HepG2 (cell line): ENCODE data around the gene OR8U1. TPM values are rescaled to one million over a fixed set of nuclear protein-coding genes. Genes with fewer than 3 reads are reported as not detected.

Source experiments
- ATAC-seq: fragments of 200-7000 bp; cut with Tn5 transposase; 3 replicates; pipeline ENCODE4 v1.9.1; 2020; ENCODE audit warnings: mild to moderate bottlenecking, moderate library complexity
- BruUV-seq: library from RNA; stranded (reverse); fragments of 400-500 nt; replicated peaks from 2 replicates; lab custom pipeline; 2021; lab: Mats Ljungman, UMichigan
- CTCF ChIA-PET: fragments of 300-600 bp; formaldehyde crosslinking; extraction: SDS; loops from one replicate; lab custom pipeline; 2021; ENCODE audit warnings: low total read pairs, inconsistent platforms, low intra/inter-chr PET ratio; lab: Yijun Ruan, JAX
- POLR2A ChIA-PET: fragments of 350-600 bp; sonication (Branson Sonifier 250); formaldehyde crosslinking; loops from one replicate; lab custom pipeline; 2020; ENCODE audit warnings: antibody characterized with exemption, inconsistent platforms; lab: Yijun Ruan, JAX
- DNase-seq: peaks from one replicate; pipeline ENCODE4 v3.0.0-alpha.2; 2015; ENCODE audit warnings: low spot score
- FAIRE-seq: peaks from 3 replicates; lab custom pipeline; 2011; peaks lifted over from hg19 to GRCh38; lab: Jason Lieb, UNC
- H2AFZ ChIP-seq: one replicate; pipeline ENCODE4 v1.6.1; 2011; ENCODE audit warnings: low read length, inconsistent platforms
- H3K27ac ChIP-seq: fragments of 300-600 bp; 3 replicates; pipeline ENCODE4 v1.8.0; 2011; ENCODE audit warnings: mixed run types, mild to moderate bottlenecking, mixed read lengths, low read length, inconsistent platforms; ENCODE audit not compliant: insufficient read depth; ENCODE audit errors: extremely low read length
- H3K27me3 ChIP-seq, 2 experiments: fragments of 200-600 bp in 1 of 2; 2 replicates in 1 of 2; 3 replicates in 1 of 2; pipeline versions ENCODE4 v1.6.0 to v1.8.0; 2011; ENCODE audit warnings: low read length in 2 of 2, mild to moderate bottlenecking in 2 of 2, moderate library complexity in 2 of 2, inconsistent platforms in 1 of 2; ENCODE audit not compliant: insufficient read depth in 2 of 2, control insufficient read depth in 1 of 2
- H3K36me3 ChIP-seq, 2 experiments: fragments of 200-600 bp in 1 of 2; replicated peaks in 1 of 2; 2 replicates in 1 of 2; 3 replicates in 1 of 2; pipeline versions ENCODE4 v1.5.1 to v1.8.0; 2011; ENCODE audit warnings: low read length in 2 of 2, inconsistent platforms in 1 of 2; ENCODE audit not compliant: insufficient read depth in 2 of 2, control insufficient read depth in 1 of 2
- H3K4me1 ChIP-seq: 2 replicates; pipeline ENCODE4 v1.5.1; 2012; ENCODE audit warnings: low read length, inconsistent platforms; ENCODE audit not compliant: insufficient read depth
- H3K4me2 ChIP-seq: 2 replicates; pipeline ENCODE4 v1.6.0; 2011; ENCODE audit warnings: low read depth, low read length, inconsistent platforms
- H3K4me3 ChIP-seq, 3 experiments: fragments of 200-600 bp in 1 of 3; sonication (generic), shearing (Covaris generic) in 1 of 3; replicated peaks in 1 of 3; 2 replicates each; pipeline ENCODE4 v1.5.1; 2011 to 2016; ENCODE audit warnings: low read length in 3 of 3, inconsistent platforms in 2 of 3, low read depth in 2 of 3, mild to moderate bottlenecking in 2 of 3, control low read depth in 1 of 3, mixed read lengths in 1 of 3; ENCODE audit not compliant: insufficient read depth in 1 of 3
- H3K79me2 ChIP-seq: one replicate; pipeline ENCODE4 v1.6.1; 2011; ENCODE audit warnings: low read length, inconsistent platforms; ENCODE audit not compliant: insufficient read depth
- H3K9ac ChIP-seq: 2 replicates; pipeline ENCODE4 v1.6.0; 2011; ENCODE audit warnings: mild to moderate bottlenecking, low read depth, low read length, inconsistent platforms; ENCODE audit not compliant: insufficient read depth
- H3K9me3 ChIP-seq: 2 replicates; pipeline ENCODE4 v1.5.1; 2012; ENCODE audit warnings: mild to moderate bottlenecking, low read length
- H4K20me1 ChIP-seq: 2 replicates; pipeline ENCODE4 v1.6.0; 2011; ENCODE audit warnings: inconsistent platforms, mild to moderate bottlenecking, low read length, moderate library complexity; ENCODE audit not compliant: insufficient read depth
- AHR ChIP-seq: IDR thresholded peaks from 2 replicates; pipeline ENCODE4 v1.6.1; 2018; ENCODE audit warnings: missing genetic modification reagents, missing compliant biosample characterization
- CEBPB ChIP-seq: IDR thresholded peaks from 2 replicates; pipeline ENCODE4 v1.6.1; 2011; ENCODE audit warnings: low read depth, low read length, improper control_type of control experiment, borderline replicate concordance
- HCFC1 ChIP-seq: fragments of 150-350 bp; IDR thresholded peaks from 2 replicates; pipeline ENCODE4 v1.6.1; 2014; ENCODE audit warnings: low read depth, low read length
- MEIS2 ChIP-seq: sonication (generic); formaldehyde crosslinking; IDR thresholded peaks from 2 replicates; pipeline ENCODE4 v1.9.0; 2021; ENCODE audit warnings: mild to moderate bottlenecking, missing genetic modification reagents
- MXD4 ChIP-seq: IDR thresholded peaks from 2 replicates; pipeline ENCODE4 v1.6.1; 2016; ENCODE audit warnings: mild to moderate bottlenecking, missing biosample characterization, missing genetic modification reagents
- NR0B2 ChIP-seq: sonication (generic); formaldehyde crosslinking; IDR thresholded peaks from 2 replicates; pipeline ENCODE4 v1.4.0; 2020; ENCODE audit warnings: mild to moderate bottlenecking, missing genetic modification reagents
- TSC22D2 ChIP-seq: sonication (generic); formaldehyde crosslinking; IDR thresholded peaks from 2 replicates; pipeline ENCODE4 v1.5.1; 2020; ENCODE audit warnings: missing genetic modification reagents, mild to moderate bottlenecking, borderline replicate concordance
- ZNF280B ChIP-seq: sonication (generic); formaldehyde crosslinking; IDR thresholded peaks from 2 replicates; pipeline ENCODE4 v1.5.0; 2020; ENCODE audit warnings: missing genetic modification reagents, mild to moderate bottlenecking, borderline replicate concordance
- ZNF337 ChIP-seq: sonication (generic); formaldehyde crosslinking; IDR thresholded peaks from 2 replicates; pipeline ENCODE4 v1.5.1; 2020; ENCODE audit warnings: missing genetic modification reagents, low read depth, mild to moderate bottlenecking, borderline replicate concordance
- ZNF343 ChIP-seq: sonication (generic); formaldehyde crosslinking; IDR thresholded peaks from 2 replicates; pipeline ENCODE4 v1.4.0; 2020; ENCODE audit warnings: mild to moderate bottlenecking, missing genetic modification reagents
- ZNF547 ChIP-seq: sonication (generic); formaldehyde crosslinking; IDR thresholded peaks from 2 replicates; pipeline ENCODE4 v1.5.1; 2020; ENCODE audit warnings: mild to moderate bottlenecking, missing genetic modification reagents
- ZNF574 ChIP-seq: sonication (generic); formaldehyde crosslinking; IDR thresholded peaks from 2 replicates; pipeline ENCODE4 v1.4.0; 2020; ENCODE audit warnings: missing genetic modification reagents
- ZNF879 ChIP-seq: sonication (generic); formaldehyde crosslinking; IDR thresholded peaks from 2 replicates; pipeline ENCODE4 v1.8.1; 2023; ENCODE audit warnings: missing genetic modification reagents
- WGBS: methylation state at CpG from one replicate; pipeline ENCODE4 v1.1.6; 2017; ENCODE audit warnings: low lambda C conversion rate; 5-methylcytosine and 5-hydroxymethylcytosine counted together
- in situ Hi-C: cut with HindIII; loops from 2 replicates; pipeline ENCODE4 v1.10.0; 2017; ENCODE audit warnings: low pct_unique_long_range_greater_than_20kb; ENCODE audit not compliant: extremely low pct_ligation_motif_present
- intact Hi-C: fragments of 100-400 bp; cut with micrococcal nuclease; formaldehyde crosslinking; loops from one replicate; pipeline ENCODE4 v1.10.0; 2022; ENCODE audit not compliant: unreplicated experiment
- polyA plus RNA-seq, 8 experiments: library from polyadenylated mRNA; depleted of rRNA in 3 of 8; stranded (reverse) in 7 of 8; unstranded in 1 of 8; fragments of >200 nt; fragmentation: Illumina TruSeq in 4 of 8; extraction: Trizol in 4 of 8; gene quantifications; 2 replicates each; pipeline versions ENCODE4 v1.2.1 to v1.2.3, GENCODE V29; 2011 to 2016; ENCODE audit warnings: low read depth in 4 of 8, missing spikeins in 1 of 8, mixed read lengths in 1 of 8; ENCODE audit not compliant: insufficient read depth in 1 of 8
- total RNA-seq, 5 experiments: library from RNA; depleted of rRNA; stranded (reverse); fragments of >200 nt; fragmentation: Illumina TruSeq; extraction: Trizol; gene quantifications; 2 replicates each; pipeline ENCODE4 v1.2.3, GENCODE V29; 2016; ENCODE audit warnings: low read depth in 1 of 5
- TF ChIP-seq, protein P1 (sequence below): IDR thresholded peaks from 2 replicates; pipeline ENCODE4 v1.6.1; 2016; ENCODE audit warnings: missing biosample characterization, missing genetic modification reagents, low read depth

Gene OR8U1
- total and polyA plus RNA-seq, 2 of the 13 experiments (the other 11 are each of a cell fraction or from before 2014, with no cell fraction given) = not detected

GRCh38 chr11:56331861-56332491 lies 43.4 kb upstream of the OR8U1 start:
- no peaks in the 10 kb centered on the region for H3K4me1 ChIP-seq
- ATAC-seq (no peak), DNase-seq (no peak), FAIRE-seq (no peak)
- H4K20me1 ChIP-seq = no peaks in the 10 kb centered on the region
- TF ChIP-seq MEIS2 (CRISPR knock-in tag) (no peak), MXD4 (CRISPR knock-in tag) (no peak), ZNF337 (CRISPR knock-in tag) (no peak), ZNF547 (CRISPR knock-in tag) (no peak), ZNF879 (CRISPR knock-in tag) (no peak), AHR (CRISPR knock-in tag) (no peak), ZNF574 (CRISPR knock-in tag) (no peak), ZNF280B (CRISPR knock-in tag) (no peak), ZNF343 (CRISPR knock-in tag) (no peak), NR0B2 (CRISPR knock-in tag) (no peak), CEBPB (no peak), TSC22D2 (CRISPR knock-in tag) (no peak), HCFC1 (no peak)
- TF ChIP-seq, protein P1, sequence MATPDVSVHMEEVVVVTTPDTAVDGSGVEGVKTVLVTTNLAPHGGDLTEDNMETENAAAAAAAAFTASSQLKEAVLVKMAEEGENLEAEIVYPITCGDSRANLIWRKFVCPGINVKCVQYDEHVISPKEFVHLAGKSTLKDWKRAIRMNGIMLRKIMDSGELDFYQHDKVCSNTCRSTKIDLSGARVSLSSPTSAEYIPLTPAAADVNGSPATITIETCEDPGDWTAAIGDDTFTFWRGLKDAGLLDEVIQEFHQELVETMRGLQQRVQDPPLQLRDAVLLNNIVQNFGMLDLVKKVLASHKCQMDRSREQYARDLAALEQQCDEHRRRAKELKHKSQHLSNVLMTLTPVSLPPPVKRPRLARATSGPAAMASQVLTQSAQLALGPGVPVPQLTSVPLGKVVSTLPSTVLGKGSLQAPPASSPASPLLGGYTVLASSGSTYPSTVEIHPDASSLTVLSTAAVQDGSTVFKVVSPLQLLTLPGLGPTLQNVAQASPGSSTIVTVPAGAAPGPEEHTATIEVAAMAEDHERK (CRISPR knock-in tag) = no peak
- H3K4me2 ChIP-seq = no peak overlapping the region
- no peaks in the 10 kb centered on the region for H3K36me3 ChIP-seq
- 22% methylated on average over 7 of the region's 34 CpGs for WGBS
- H3K9ac ChIP-seq = no peak overlapping the region
- peaks cover 14% of the 10 kb centered on the region; the same call in 1 of the 2 replicates for H3K9me3 ChIP-seq
- CTCF ChIA-PET = no interaction called here
- no peaks in the 10 kb centered on the region for H3K27me3 ChIP-seq
- H2AFZ ChIP-seq = no peak overlapping the region
- POLR2A ChIA-PET = no interaction called here
- in situ Hi-C loops = no loop called here
- no peak overlapping the region for H3K27ac ChIP-seq
- H3K4me3 ChIP-seq = no peak overlapping the region
- intact Hi-C loops = no loop called here
- no peaks in the 10 kb centered on the region for H3K79me2 ChIP-seq
- BruUV-seq = no TSS peak
